GM21360 (cell line): Measurements from ENCODE around the gene UGP2.
"Not testable (repeated sequence)": the region's sequence is repeated elsewhere in the genome, so short reads cannot be mapped to it uniquely, and the experiment has no call there.

ENCODE experiments used
- ATAC-seq: cut with Tn5 transposase; IDR thresholded peaks from one replicate; pipeline ENCODE4 v1.9.1; 2021; ENCODE audit warnings: mild to moderate bottlenecking, moderate library complexity; ENCODE audit not compliant: unreplicated experiment

UGP2 gene

DNA sequence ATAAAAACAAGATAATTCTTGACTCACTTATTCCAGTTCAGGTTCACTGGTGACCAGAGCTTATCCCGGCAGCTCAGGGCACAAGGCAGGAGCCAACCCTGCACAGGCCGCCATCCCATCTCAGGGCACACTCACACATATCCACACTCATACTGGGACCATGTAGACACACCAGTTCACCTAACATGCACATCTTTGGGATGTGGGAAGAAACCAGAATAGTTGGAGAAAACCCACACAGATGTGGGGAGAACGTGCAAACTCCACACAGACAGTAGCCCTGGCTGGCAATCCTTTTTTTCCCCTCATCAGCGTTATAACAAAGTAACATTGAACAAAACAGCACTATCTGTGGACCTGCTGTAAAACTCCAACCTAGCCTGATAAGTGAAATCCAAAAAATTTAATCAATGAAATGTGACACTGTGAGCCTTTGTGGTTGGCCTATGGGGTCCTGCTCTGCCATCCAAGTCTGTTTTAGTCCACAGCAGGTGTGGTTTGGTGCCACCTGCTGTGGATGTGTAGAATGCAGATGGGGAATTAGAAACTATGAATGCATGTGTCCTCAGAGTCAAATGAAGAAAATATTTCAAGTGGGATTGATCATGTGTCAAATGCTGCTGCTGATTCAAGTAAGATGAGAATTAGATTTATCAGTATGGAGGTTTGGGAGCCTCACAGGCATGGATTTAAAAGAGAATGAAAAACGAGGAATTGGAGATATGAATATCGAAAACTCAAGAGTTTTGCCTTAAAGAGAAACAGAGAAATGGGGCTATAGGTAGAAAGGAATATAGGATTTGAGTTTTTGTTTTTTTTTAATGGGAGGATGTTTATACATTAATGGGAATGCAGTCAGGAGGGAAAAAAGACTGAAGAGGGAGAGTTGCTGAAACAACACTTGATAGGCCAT lies 47.0 kb downstream of the UGP2 start:
- ATAC-seq: peak; percentile 64

- ATAC-seq: no peak
These were observed 49.0 kb downstream of the UGP2 start for GRCh38 chr2:63890678-63891077.

GRCh38 chr2:63891488-63892030 lies 49.9 kb downstream of the UGP2 start:
- no peak for ATAC-seq

- ATAC-seq: no peak
These were observed 51.5 kb downstream of the UGP2 start for GRCh38 chr2:63893163-63893562.

DNA sequence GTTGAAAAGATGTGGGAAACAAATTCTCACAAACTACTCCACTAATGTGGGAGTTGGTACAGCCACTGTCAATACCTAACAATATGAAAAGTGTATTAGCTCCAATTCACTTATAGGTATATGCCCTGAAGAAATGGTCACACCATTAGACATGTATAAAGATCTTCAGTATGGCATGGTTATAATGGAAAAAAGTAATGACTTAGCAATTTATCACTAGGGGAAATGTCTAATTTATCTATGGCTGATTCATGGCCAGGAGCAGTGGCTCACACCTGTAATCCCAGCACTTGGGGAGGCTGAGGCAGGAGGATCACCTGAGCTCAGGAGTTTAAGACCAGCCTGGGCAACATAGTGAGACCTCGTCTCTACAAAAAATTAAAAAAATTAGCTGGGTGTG lies 52.5 kb downstream of the UGP2 start:
- ATAC-seq: no peak

DNA sequence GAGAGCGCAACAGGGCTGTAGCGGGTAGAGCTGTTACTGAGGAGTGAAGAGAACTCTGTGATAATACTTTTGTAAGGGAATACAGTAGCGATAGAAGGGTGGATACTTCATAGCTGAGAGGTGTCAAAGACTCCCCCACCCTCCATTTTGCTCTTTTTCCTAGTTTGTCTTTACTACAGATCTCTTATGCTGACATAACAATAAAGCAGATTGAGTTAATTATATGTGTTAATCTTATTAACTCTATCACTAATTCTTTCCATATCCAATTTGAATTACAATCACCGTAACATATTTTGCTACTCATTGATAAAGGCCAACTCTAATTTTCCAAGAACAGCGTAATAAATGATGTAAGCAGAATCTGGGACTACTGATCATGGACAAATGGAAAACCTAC lies 57.1 kb downstream of the UGP2 start:
- no peak for ATAC-seq

DNA sequence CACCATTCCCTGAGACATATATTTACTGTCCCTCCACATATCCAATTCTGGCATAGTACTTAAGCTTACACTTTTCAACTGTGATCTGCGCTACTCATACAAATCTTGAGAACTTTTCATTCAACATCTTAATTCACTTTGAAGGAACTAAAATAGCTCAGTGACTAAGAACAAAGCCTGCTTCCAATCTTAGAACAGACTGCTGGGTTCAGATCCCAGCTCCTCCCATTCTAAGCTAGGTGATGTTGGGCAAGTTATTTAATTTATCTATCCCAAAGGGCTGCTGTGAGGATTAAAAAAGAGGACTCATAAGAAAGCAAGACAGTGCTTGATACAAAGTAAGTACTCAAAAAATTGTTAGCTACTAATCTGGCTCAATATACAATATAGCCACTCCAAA lies 57.9 kb downstream of the UGP2 start:
- no peak for ATAC-seq

DNA sequence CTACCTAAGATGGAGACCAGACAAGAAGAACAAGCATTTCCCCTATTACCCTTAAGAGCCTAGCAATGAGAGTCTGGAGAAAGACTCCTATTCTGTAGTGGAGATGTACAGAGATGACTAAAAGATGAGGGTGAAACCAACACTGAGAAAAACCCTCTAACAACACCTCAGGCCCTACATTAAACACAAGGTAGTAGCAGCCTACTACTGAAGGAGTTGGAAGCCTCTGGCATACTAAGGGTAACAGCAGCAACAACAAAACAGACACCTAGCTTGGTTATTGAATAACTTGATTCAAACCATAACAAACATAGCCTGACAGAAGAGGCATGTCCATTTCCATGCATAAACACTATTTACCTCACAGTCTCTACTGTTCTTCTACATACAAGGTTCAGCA lies 60.5 kb downstream of the UGP2 start:
- ATAC-seq: no peak

GRCh38 chr2:63903003-63903402 lies 61.3 kb downstream of the UGP2 start:
- ATAC-seq: peak; percentile 59

GRCh38 chr2:63914311-63914710 lies 72.6 kb downstream of the UGP2 start:
- ATAC-seq: no peak

DNA sequence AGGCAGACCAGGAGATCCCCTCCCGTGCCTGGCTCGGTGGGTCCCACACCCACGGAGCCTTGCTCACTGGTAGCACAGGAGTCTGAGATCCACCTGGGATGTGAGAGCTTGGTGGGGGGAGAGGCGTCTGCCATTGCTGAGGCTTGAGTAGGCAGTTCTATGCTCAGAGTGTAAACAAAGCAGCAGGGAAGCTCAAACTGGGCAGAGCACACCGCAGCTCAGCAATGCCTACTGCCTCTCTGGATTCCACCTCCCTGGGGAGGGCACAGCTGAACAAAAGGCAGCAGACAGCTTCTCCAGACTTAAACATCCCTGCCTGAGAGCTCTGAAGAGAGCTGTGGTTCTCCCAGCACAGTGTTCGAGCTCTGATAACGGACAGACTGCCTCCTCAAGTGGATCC lies 85.1 kb downstream of the UGP2 start:
- ATAC-seq: no peak

- ATAC-seq: not testable (repeated sequence)
These were observed 90.4 kb downstream of the UGP2 start for GRCh38 chr2:63932104-63932503.
